Upper lobe of right lung (tissue), 1 donor: ENCODE data around the gene SLC12A6. TPM values are rescaled to one million over a fixed set of nuclear protein-coding genes. Genes with fewer than 3 reads are reported as not detected.

Experiments
- ATAC-seq: fragments of 200-7000 bp; cut with Tn5 transposase; one replicate; pipeline ENCODE4 v1.9.1; 2020; ENCODE audit warnings: mild to moderate bottlenecking, moderate library complexity
- DNase-seq: peaks from one replicate; pipeline ENCODE4 v3.0.0-alpha.2; 2020
- H3K27ac ChIP-seq: fragments of 200-600 bp; one replicate; pipeline ENCODE4 v1.8.0; 2022
- H3K27me3 ChIP-seq: fragments of 200-600 bp; one replicate; pipeline ENCODE4 v1.8.0; 2022; ENCODE audit warnings: mild to moderate bottlenecking
- H3K36me3 ChIP-seq: fragments of 200-600 bp; one replicate; pipeline ENCODE4 v1.8.0; 2022
- H3K4me1 ChIP-seq: fragments of 200-600 bp; one replicate; pipeline ENCODE4 v1.8.0; 2022
- H3K4me3 ChIP-seq: fragments of 200-600 bp; one replicate; pipeline ENCODE4 v1.8.0; 2022; ENCODE audit warnings: mild to moderate bottlenecking
- H3K9me3 ChIP-seq: fragments of 200-600 bp; one replicate; pipeline ENCODE4 v1.8.0; 2022
- intact Hi-C: fragments of 100-400 bp; cut with DNase I; formaldehyde crosslinking; loops from one replicate; pipeline ENCODE4 v1.11.0; 2022
- microRNA-seq: library from miRNA; unstranded; fragments of <30 nt; microRNA quantifications from one replicate; pipeline ENCODE4 v1.2.0, GENCODE V29; 2020; ENCODE audit warnings: borderline microRNAs expressed
- total RNA-seq: library from RNA; stranded (reverse); fragmentation: NEBNext Ultra II Directional; extraction: Animal tissue kit (Norgen Biotek cat#: 25700); gene quantifications from one replicate; pipeline ENCODE4 v1.2.1, GENCODE V29; 2021
- TF ChIP-seq, protein P1 (sequence below): fragments of 200-600 bp; IDR thresholded peaks from one replicate; pipeline ENCODE4 v1.8.0; 2022; ENCODE audit warnings: antibody characterized with exemption
- donor health status: DM: no; HTN: yes; CAD: no; lungs with severe emphysema.

SLC12A6 gene
- total RNA-seq, 1 donor from 2014 or later: 44.9 TPM

DNA sequence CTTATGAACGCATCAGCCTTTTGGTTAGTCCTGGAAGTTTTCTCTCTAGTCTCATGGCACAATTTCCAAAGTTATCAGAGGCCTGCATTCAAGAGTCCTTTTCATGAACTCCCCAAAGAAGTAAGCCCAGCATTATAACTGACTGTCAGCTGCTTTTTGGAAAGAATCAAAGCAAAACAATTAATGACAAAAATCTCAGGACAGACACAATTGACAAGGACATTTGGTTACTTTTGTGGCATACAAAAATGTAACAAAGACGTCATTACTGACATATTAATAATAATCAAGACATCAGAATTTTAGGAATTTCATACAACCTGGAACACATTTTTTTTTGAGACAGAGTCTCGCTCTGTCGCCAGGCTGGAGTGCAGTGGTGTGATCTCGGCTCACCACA lies 148.9 kb downstream of the SLC12A6 start:
- Histone ChIP-seq H3K4me1 (no peaks in the 10 kb centered on the region), H3K27ac (no peak overlapping the region), H3K27me3 (no peaks in the 10 kb centered on the region), H3K9me3 (no peaks in the 10 kb centered on the region), H3K4me3 (no peak overlapping the region), H3K36me3 (no peaks in the 10 kb centered on the region)
- intact Hi-C loops: no loop called here
- TF ChIP-seq, protein P1, sequence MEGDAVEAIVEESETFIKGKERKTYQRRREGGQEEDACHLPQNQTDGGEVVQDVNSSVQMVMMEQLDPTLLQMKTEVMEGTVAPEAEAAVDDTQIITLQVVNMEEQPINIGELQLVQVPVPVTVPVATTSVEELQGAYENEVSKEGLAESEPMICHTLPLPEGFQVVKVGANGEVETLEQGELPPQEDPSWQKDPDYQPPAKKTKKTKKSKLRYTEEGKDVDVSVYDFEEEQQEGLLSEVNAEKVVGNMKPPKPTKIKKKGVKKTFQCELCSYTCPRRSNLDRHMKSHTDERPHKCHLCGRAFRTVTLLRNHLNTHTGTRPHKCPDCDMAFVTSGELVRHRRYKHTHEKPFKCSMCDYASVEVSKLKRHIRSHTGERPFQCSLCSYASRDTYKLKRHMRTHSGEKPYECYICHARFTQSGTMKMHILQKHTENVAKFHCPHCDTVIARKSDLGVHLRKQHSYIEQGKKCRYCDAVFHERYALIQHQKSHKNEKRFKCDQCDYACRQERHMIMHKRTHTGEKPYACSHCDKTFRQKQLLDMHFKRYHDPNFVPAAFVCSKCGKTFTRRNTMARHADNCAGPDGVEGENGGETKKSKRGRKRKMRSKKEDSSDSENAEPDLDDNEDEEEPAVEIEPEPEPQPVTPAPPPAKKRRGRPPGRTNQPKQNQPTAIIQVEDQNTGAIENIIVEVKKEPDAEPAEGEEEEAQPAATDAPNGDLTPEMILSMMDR: no peak
- ATAC-seq (no peak), DNase-seq (no peak)

DNA sequence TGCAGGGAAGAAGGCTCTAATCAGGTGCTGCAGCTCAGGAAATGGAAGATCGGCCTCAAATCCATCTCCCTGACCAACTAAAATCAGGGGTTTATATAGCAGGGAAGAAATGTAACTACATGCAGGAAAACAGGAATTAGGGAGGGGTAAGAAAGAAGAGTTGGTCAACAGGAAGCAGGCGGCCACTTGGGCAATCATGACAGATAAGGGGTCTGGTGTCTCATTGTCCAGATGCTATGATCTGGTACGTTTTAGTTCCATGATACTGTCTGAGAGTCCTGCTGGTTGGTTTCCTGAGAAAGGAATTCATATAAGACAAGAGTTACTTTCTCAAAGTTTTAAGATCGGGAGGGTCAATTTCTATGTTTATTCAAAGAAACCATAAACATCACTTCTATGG lies 151.9 kb downstream of the SLC12A6 start:
- TF ChIP-seq, protein P1: no peak

DNA sequence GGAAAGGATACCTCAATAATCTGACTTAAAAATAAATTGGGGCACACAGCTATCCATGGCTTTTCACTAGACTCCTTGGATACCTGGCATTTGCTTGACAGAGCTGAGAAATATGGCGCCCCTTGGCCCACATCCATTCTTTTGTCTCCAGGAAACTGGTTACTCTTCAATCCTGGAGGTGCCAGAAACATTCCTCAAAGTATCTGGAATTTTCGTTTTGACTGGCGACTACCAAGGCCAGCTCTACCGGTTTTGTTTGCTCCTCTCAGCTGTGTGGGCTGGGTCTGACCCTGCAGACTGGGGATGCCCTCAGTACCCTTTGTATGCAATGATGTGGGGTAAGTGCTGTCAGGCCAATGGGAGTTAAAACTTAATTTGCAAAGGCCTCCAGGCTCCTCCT lies 154.6 kb downstream of the SLC12A6 start:
- no peak overlapping the region for H3K27ac ChIP-seq
- H3K4me3 ChIP-seq: no peak overlapping the region
- H3K27me3 ChIP-seq: no peaks in the 10 kb centered on the region
- H3K9me3 ChIP-seq: no peaks in the 10 kb centered on the region
- DNase-seq (no peak), ATAC-seq (no peak)
- no peaks in the 10 kb centered on the region for H3K36me3 ChIP-seq
- H3K4me1 ChIP-seq: peaks cover 4% of the 10 kb centered on the region
- TF ChIP-seq, protein P1: no peak
- intact Hi-C loops: no loop called here

More for the DNA sequence above, 151.9 kb downstream of the SLC12A6 start:
- Histone ChIP-seq H3K27ac (no peak overlapping the region), H3K27me3 (no peaks in the 10 kb centered on the region), H3K4me3 (no peak overlapping the region), H3K9me3 (no peaks in the 10 kb centered on the region), H3K36me3 (no peaks in the 10 kb centered on the region), H3K4me1 (peaks cover 4% of the 10 kb centered on the region)
- intact Hi-C loops: no loop called here
- ATAC-seq (no peak), DNase-seq (no peak)

Small RNA genes lying within 50 kb of the gene (microRNA-seq; reads per million reads assigned to microRNA genes)
- gene MIR1233-1: not detected

Other genes with a start within 250 kb of the SLC12A6 start
- 66.8 TPM for gene EMC7, start 235.9 kb downstream of the SLC12A6 start, total RNA-seq
- gene PGBD4, start 235.7 kb downstream of the SLC12A6 start, total RNA-seq: 1.3 TPM
- 37.9 TPM for gene KATNBL1, start 127.7 kb downstream of the SLC12A6 start, total RNA-seq
- gene EMC4, start 112.8 kb downstream of the SLC12A6 start, total RNA-seq: 78.1 TPM
- 161 TPM for gene NOP10, start 5.4 kb upstream of the SLC12A6 start, total RNA-seq
- not detected for gene NUTM1, start 5.5 kb upstream of the SLC12A6 start, total RNA-seq
- gene LPCAT4, start 29.4 kb upstream of the SLC12A6 start, total RNA-seq: 31.5 TPM
- gene GOLGA8A, start 100.0 kb upstream of the SLC12A6 start, total RNA-seq: 80.8 TPM
- 56.0 TPM for gene GOLGA8B, start 245.9 kb upstream of the SLC12A6 start, total RNA-seq